Fibroblast of pulmonary artery (primary cell): ENCODE measurements around the gene LRRK2.

ENCODE experiments used
- DNase-seq: peaks from one replicate; pipeline ENCODE4 v3.0.0-alpha.2; 2010; ENCODE audit warnings: low read depth
- H3K4me3 ChIP-seq: replicated peaks from 2 replicates; pipeline ENCODE4 v1.5.1; 2011; ENCODE audit warnings: low read depth, mild to moderate bottlenecking, control low read depth, low read length, moderate library complexity
- CTCF ChIP-seq: IDR thresholded peaks from 2 replicates; pipeline ENCODE4 v1.5.1; 2011; ENCODE audit warnings: mild to moderate bottlenecking, control low read depth, low read length, inconsistent platforms; ENCODE audit errors: missing control alignments

LRRK2 gene

GRCh38 chr12:40223646-40224045 lies 1.2 kb upstream of the LRRK2 start:
- no peak overlapping the region for H3K4me3 ChIP-seq
- no peak for TF ChIP-seq CTCF
- DNase-seq, result no peak

GRCh38 chr12:40225337-40225983 lies 663 bp downstream of the LRRK2 start:
- TF ChIP-seq CTCF, result no peak
- H3K4me3 ChIP-seq, result peak overlapping the region; percentile 53
- no peak for DNase-seq

GRCh38 chr12:40225984-40226602 lies 1.3 kb downstream of the LRRK2 start:
- no peak overlapping the region for H3K4me3 ChIP-seq
- no peak for DNase-seq
- no peak for TF ChIP-seq CTCF

GRCh38 chr12:40226705-40227104 lies 1.9 kb downstream of the LRRK2 start:
- no peak overlapping the region for H3K4me3 ChIP-seq
- DNase-seq, result peak; percentile 81
- no peak for TF ChIP-seq CTCF

- no peak for DNase-seq
- no peak for TF ChIP-seq CTCF
- H3K4me3 ChIP-seq, result no peak overlapping the region
Observed at GRCh38 chr12:40227447-40227846, 2.6 kb downstream of the LRRK2 start.

- DNase-seq, result no peak
- TF ChIP-seq CTCF, result no peak
- no peak overlapping the region for H3K4me3 ChIP-seq
Observed at GRCh38 chr12:40228727-40229126, 3.9 kb downstream of the LRRK2 start.
